ENCODE data around the gene STAM. TPM values are rescaled to one million over a fixed set of nuclear protein-coding genes. Genes with fewer than 3 reads are reported as not detected.

STAM gene
- total RNA-seq, 1 donor from 2014 or later = 16.0 TPM

DNA sequence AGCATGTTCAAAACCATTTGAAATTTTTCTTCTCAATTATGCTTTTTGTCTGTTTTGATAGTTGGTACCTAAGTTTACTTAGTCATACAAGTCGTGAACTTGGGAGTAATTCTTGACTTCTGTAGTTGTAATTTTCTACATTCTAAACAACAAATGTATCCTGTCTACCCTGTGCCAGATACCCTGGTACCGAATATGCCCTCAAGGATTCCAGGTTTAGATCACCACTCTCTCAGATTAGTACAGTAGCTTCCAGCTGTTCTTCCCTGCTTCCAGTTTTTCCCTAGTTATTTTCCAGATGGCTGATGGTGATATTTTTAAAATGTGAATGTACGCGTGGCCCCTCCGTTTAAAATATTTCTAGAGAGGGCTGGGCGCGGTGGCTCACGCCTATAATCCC lies 6.5 kb downstream of the STAM start:
- no peak overlapping the region for H3K4me3 ChIP-seq
- no peak for DNase-seq (ENCODE audit: extremely low spot score in 2 of 2)
- no peaks in the 10 kb centered on the region for H3K9me3 ChIP-seq
- TF ChIP-seq CTCF (IDR thresholded peaks at IDR 0.05) = no peak
- TF ChIP-seq POLR2A (IDR thresholded peaks at IDR 0.05) = no peak
- no peak for TF ChIP-seq POLR2AphosphoS5 (IDR thresholded peaks at IDR 0.05; ENCODE audit: insufficient read depth in 1 of 2, low read depth in 1 of 2)
- H3K27ac ChIP-seq = no peak overlapping the region
- no peaks in the 10 kb centered on the region for H3K27me3 ChIP-seq
- H3K36me3 ChIP-seq = peaks cover 0 to 4% of the 10 kb centered on the region in 2 donors
- intact Hi-C loops (cut with DNase I) = no loop called here
- H3K4me1 ChIP-seq = peaks cover 51% of the 10 kb centered on the region

GRCh38 chr10:17651896-17652295 lies 7.9 kb downstream of the STAM start:
- TF ChIP-seq CTCF (IDR thresholded peaks at IDR 0.05) = no peak
- Histone ChIP-seq H3K4me1 (peaks cover 39% of the 10 kb centered on the region), H3K36me3 (peaks cover 0 to 4% of the 10 kb centered on the region in 2 donors), H3K4me3 (no peak overlapping the region), H3K27me3 (no peaks in the 10 kb centered on the region), H3K27ac (no peak overlapping the region), H3K9me3 (no peaks in the 10 kb centered on the region)
- no peak for DNase-seq (ENCODE audit: extremely low spot score in 2 of 2)
- intact Hi-C loops (cut with DNase I) = no loop called here

DNA sequence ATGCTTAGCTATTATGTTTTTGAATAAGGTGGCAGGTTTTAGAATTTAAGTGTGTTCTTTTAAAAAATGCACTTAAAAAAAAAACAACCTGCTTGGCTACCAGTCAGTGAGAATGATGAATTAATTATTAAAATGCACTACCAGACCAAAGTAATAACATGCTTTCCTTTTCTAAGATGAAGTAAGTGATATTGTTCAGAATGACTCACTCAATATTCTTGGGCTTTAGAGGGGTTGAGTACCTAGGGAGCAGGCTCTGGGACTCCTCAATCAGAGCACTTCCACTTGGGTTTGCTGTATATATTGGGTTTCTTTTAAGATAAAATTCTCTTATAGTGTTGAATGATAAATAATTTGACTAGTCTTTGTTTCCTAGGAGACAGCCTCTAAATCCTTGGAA lies 8.6 kb downstream of the STAM start:
- H3K9me3 ChIP-seq = no peaks in the 10 kb centered on the region
- no peak overlapping the region for H3K4me3 ChIP-seq
- H3K27me3 ChIP-seq = no peaks in the 10 kb centered on the region
- no peak for DNase-seq (ENCODE audit: extremely low spot score in 2 of 2)
- no peak overlapping the region for H3K27ac ChIP-seq
- TF ChIP-seq CTCF (IDR thresholded peaks at IDR 0.05) (no peak), POLR2A (IDR thresholded peaks at IDR 0.05) (no peak), POLR2AphosphoS5 (IDR thresholded peaks at IDR 0.05; ENCODE audit: insufficient read depth in 1 of 2, low read depth in 1 of 2) (no peak)
- intact Hi-C loops (cut with DNase I) = no loop called here
- peaks cover 35% of the 10 kb centered on the region for H3K4me1 ChIP-seq
- H3K36me3 ChIP-seq = peaks cover 0 to 4% of the 10 kb centered on the region in 2 donors

DNA sequence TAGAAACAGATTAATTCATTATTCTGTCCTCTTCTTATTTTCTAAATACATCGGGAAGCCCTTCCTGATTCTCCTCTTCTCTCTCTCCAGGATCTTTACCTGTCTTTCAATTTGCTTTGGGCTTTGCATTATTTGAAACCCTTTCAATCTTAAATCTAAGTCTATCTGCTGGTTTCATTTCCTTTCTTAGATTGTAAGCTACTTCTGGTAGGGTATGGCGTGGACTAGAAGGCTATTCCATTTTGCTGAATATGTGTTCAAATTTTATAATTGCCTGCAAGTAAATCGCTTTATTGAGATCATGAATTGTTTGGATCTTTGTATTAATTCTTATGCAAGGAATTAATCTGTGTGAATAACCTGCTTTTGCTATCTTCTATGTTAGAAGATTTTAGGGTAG lies 11.1 kb downstream of the STAM start:
- peaks cover 0 to 4% of the 10 kb centered on the region in 2 donors for H3K36me3 ChIP-seq
- TF ChIP-seq POLR2AphosphoS5 (IDR thresholded peaks at IDR 0.05; ENCODE audit: insufficient read depth in 1 of 2, low read depth in 1 of 2) (no peak), CTCF (IDR thresholded peaks at IDR 0.05) (no peak), POLR2A (IDR thresholded peaks at IDR 0.05) (no peak)
- H3K27me3 ChIP-seq = no peaks in the 10 kb centered on the region
- no peak overlapping the region for H3K4me3 ChIP-seq
- no peak overlapping the region for H3K27ac ChIP-seq
- no peaks in the 10 kb centered on the region for H3K9me3 ChIP-seq
- H3K4me1 ChIP-seq = peaks cover 18% of the 10 kb centered on the region
- DNase-seq (ENCODE audit: extremely low spot score in 2 of 2) = no peak
- intact Hi-C loops (cut with DNase I) = no loop called here

GRCh38 chr10:17655567-17656146 lies 11.7 kb downstream of the STAM start:
- Histone ChIP-seq H3K9me3 (no peaks in the 10 kb centered on the region), H3K4me1 (peaks cover 21% of the 10 kb centered on the region), H3K4me3 (no peak overlapping the region), H3K27ac (no peak overlapping the region), H3K27me3 (no peaks in the 10 kb centered on the region), H3K36me3 (peaks cover 0 to 4% of the 10 kb centered on the region in 2 donors)
- TF ChIP-seq POLR2AphosphoS5 (IDR thresholded peaks at IDR 0.05; ENCODE audit: insufficient read depth in 1 of 2, low read depth in 1 of 2) (no peak), POLR2A (IDR thresholded peaks at IDR 0.05) (no peak), CTCF (IDR thresholded peaks at IDR 0.05) (no peak)
- intact Hi-C loops (cut with DNase I) = no loop called here
- no peak for DNase-seq (ENCODE audit: extremely low spot score in 2 of 2)

Data from vagina (tissue), 2 donors.